GM19193 (cell line): ENCODE measurements around the gene RIPK1.

Experiments
- POLR2A ChIP-seq: IDR thresholded peaks from 4 replicates; pipeline ENCODE4 v1.6.1; 2011; ENCODE audit not compliant: insufficient read depth, insufficient read length; ENCODE audit errors: extremely low read depth

The RIPK1 gene

DNA sequence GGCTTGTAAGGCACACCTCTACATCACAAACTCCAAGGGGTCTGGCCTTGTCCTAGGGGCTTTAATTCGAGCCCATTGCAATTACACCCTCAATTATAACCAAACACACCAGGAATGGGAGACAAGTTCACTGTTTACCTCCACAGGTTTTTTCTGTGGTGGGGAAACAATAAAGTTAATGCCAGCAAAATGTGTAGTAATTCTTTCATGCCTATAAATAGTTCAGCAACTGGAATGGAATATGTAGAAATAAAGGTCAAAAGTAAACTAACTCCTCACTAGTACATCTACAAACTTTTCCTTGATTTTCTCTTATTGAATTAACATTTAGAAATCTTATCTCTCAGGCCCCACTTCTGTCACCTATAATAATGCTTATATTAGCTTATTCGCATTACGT is 27.1 kb upstream of the RIPK1 start:
- TF ChIP-seq POLR2A: no peak

DNA sequence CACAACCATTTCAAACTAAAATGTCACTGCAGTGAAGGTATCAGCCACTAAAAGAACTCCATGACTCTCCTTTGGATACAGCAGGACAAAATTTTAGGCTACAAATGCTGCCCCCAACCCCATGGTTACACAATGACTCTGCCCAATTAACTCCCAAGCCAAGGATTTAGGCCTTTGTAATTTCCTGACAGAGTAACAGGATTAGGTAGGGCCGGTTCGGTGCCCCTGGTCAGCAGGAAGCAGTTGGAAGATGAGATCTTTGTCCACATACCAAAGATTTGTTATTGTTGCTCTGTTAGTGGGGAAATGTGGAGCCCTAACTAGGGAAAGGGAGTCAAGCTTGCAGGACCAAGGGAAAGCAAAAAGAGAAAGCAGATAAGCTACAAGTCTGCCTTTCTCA is 26.7 kb upstream of the RIPK1 start:
- TF ChIP-seq POLR2A: no peak

DNA sequence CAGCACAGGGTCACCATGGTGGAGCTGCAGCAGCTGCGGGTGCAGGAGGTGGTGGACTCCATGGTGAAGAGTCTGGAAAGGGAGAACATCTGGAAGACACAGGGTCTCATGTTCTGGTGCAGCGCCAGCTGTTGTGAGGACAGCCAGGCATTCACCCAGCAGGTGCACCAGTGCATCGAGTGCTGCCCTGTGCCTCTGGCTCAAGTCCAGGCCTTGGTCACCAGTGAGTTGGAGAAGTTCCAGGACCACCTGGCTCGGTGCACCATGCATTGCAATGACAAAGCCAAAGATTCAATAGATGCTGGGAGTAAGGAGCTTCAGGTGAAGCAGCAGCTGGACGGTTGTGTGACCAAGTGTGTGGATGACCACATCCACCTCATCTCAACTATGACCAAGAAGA is 22.9 kb upstream of the RIPK1 start:
- no peak for TF ChIP-seq POLR2A

DNA sequence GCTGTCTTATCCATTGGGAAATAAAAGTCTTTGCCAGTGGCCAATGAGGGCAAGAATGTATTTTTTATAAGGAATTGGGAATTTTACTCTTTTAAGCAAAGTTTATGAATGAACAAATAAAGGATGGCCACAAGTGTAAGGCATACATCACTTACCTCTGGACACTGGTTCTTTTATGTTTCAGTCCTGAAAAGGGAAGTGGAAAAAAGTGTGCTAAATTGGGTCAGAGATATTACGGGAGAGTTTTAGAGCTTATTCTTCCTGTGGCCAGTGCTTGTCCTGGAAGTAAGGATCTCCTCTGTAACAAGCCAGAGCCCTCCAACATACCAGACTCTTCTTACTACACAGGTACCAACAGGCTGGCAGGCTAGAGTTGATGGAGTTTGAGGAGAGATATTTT is 22.5 kb upstream of the RIPK1 start:
- no peak for TF ChIP-seq POLR2A

DNA sequence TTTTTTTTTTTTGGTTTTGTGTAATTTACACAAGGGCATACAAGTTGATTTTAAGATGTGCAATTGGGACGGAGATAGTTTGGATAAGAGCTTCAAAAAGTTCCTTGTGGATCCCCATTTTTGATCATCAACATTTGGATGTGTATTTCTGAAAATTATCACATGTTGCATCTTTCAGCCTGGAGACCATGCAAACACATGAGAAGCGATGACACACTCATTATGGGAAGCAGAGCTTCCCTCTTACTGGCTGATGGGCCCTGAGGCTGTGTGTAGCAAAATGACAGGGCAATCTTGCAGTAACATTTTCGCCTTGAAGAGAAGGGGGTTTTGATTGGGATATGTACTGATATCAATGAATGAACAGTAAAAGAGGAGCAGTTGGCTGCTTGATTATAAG is 22.0 kb upstream of the RIPK1 start:
- no peak for TF ChIP-seq POLR2A

DNA sequence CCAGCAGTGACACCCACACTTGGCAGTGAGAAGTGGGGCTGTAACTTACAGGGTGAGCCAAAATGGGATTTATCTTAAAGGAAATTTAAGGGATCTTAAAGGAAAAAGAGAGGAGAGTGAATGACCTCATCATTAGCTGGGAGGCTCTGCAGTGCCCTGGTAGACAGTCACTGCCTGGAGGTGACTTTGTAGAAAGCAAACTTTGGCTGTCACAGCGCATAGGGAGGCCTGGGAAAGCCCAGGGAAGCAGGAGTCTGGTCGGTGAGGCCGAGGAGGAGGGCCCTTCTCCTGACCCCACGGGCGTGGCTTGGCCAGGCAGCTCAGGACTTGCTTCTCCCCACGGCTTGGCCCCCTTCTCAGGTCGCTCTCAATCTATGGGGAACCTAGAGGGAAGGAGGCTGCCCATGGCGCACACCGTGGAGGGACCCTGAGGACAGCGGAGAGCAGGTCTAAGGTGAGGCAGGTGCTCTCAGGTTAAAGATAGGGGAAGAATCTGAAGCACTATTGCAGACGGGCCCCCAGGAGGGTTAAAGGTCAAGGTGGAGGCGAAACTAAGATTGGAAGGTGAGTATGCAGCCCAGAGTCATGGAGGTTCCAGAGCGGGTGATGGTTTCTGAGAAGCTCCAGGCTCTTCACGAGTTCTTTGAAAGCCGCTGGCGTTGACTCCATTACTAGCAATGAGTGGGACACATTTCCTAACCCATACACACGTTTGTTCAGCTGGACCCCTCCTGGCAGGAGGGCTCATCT is 15.6 kb upstream of the RIPK1 start:
- no peak for TF ChIP-seq POLR2A

DNA sequence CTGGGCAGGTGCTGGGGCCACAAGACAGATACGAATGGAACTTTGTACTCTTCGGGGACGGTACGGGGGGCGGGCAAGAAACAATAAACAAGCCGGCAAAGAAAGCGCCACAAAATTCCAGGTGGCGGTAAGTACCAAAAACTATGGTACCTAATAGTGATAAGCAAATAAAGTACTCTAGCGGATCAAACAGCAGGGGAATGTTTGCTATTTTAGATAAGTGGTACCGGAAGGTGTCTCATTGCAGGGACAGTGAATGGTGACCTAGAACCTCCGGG is 15.1 kb upstream of the RIPK1 start:
- TF ChIP-seq POLR2A: no peak

DNA sequence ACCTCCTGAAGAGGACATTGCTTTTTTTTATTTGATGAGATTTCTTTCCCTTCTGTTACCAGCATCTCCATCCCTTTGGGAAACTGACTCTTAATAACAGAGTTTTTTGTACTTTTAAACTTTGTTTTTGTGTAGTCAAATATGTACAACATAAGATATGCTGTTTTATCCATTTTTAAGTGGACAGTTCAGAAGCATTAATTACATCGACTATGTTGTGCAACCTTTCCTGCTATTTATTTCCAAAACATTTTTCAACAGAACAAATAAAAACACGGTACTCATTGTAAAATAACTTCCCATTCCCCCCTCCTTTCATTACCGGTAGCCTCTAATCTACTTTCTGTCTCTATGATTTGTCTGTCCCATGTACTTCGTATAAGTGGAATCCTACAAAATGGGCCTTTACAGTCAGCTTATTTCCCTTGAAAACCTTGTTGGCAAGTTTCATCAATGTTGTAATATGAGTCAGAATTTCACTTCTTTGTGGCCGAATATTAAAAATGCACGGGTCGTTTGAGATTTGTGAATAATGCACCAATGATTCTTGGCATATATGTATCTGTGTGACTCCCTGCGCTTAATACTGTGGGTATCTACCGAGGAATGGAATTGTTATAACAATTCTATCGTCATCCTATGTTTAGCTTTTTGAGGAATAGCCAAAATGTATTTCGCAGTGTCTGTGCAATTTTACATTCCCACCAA is 11.1 kb upstream of the RIPK1 start:
- no peak for TF ChIP-seq POLR2A

DNA sequence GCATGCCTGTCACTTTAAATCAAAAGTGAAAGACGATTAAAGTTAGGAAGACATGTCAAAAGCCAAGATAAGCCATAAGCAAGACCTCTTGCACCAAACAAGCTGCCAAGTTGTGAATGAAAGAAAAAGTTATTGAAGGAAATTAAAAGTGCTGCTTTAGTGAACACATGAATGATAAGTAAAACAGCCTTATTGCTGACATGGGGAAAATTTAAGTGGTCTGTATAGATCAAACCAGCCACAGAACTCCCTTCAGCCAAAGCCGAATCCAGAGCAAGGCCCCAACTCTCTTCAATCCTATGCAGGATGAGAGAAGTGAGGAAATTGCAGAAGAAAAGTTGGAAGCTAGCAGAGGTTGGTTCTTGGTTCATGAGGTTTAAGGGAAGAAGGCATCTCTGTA is 9.3 kb upstream of the RIPK1 start:
- TF ChIP-seq POLR2A: no peak

DNA sequence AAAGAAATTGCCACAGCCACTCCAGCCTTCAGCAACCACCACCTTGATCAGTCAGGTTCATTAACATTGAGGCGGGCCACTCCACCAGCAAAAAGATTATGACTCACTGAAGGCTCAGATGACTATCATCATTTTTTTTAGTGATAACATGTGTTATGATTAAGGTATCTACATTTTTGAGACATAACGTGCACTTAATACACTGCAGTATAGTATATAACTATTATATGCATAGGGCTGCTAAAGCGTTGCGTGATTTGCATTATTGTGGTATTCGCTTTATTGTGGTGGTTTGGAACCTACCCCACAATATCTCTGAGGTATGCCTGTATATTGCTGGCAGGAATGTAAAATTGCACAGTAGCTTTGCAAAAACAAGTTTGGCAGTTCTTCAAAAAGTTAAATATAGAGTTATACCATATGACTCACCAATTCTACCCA is 6.8 kb upstream of the RIPK1 start:
- no peak for TF ChIP-seq POLR2A

DNA sequence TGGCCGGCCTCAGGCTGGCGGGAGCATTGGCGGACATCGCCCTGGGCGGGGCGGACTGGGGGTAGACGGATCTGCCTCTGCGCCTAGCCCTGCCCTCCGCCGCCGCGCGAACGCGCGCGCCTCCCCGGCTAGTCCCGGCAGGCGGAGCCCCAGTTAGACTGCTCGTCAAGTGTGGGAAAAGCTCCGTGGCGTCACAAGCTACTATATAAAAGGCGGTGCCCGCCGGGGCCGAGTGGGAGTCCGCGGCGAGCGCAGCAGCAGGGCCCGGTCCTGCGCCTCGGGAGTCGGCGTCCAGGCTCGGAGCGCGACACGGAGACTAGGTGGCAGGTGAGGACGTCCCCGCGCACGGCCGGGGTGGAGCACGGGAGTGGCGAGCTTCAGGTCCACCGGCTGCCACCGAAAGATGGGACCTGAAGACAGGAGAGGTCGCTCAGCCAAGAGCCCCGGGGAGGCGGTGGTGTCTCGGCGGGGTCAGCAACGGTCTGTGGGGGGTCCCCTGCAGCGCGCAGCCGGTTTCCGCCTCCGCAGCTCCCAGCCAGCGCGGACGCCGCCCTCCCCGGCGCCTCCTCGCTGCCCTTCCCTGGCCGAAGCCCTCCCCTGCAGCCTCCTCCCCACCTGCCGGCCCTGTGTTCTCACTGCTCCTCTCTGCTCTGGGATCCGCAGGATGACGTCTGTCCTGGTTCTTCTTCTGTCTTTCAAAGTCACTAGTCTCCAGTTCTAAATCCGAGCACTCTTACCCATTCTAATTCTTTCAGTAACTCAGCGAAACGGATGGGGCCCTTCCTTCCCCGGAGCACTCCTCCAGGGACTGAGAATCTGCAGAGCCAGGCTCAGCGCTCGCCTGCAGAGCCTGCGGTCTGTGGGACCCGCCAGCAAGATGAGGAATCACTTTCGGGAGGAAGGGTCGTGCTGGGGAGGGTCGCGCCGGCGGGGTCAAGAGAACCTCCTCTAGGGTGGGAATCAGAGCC is 4.3 kb upstream of the RIPK1 start:
- TF ChIP-seq POLR2A: peak; percentile 90

DNA sequence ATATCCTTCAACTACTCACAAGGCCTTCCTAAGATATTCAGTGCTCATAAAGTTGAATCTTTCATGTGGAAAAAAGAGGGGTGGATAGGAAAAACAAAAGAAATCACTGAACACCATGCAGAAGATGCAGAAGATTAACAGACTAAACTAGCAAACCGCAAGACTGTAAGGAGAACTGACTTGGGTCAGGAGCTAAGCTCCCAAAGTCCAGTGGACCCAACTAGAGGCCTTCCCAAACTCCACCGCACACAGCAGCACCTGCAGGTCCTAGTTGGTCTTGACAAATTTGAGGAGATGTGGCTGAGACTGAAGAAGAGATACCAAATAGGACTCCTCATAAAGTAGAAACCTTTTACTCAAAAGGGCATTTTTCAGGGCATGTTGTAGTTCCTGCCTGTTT is 3.3 kb downstream of the RIPK1 start:
- TF ChIP-seq POLR2A: no peak

DNA sequence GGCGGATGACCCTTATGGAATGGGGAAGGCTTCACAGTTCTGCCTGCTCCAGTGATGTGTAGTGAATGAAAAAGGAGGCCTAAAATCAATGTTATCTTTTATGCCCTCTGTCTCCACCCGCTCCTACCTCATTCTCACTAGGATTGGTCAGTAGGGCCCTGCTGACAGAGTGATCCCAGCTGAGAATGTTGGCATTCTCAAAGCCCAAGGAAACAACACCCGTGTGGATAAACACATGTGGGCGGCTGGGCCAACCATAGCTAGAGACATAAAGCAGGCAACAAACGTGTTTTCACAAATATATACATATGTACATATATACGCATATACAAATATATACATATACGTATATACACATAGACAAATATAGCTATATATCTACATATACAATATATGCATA is 4.5 kb downstream of the RIPK1 start:
- no peak for TF ChIP-seq POLR2A

DNA sequence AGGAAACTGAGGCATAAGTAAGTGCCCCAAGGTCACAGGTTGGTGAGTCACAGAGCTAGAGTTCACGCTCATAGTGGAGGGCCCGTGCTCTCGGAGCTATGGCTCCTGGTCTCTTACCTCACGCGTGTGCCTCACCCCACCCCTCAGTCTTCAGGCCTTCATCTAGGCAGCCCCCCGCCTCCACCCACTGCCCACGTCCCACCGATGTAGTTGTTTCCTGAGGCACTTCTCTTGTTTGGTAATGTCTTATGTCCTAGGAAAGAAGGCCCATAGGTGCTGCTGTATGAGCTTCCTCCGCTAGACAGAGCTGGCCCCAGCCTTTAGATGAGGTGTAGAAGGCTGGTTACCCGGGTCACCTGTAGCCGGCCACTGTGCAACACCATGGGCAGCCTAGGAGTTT is 5.1 kb downstream of the RIPK1 start:
- no peak for TF ChIP-seq POLR2A

DNA sequence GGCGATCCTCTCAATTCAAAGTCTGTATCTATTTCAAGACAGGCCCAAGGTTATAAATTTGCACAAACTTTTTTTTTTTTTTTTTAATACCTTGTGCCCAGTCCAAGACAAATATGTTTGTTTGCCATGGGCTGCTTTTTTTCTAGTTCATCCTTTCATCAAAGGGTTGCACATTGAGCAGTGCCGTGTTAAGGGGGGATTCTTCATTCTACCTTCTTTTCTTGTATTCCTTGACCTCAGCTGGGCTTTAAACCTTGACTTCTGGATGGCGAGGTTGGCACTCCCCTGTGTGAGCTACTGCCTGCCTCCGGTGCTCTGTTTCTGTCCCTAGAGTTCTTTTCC is 7.4 kb downstream of the RIPK1 start:
- TF ChIP-seq POLR2A: no peak

DNA sequence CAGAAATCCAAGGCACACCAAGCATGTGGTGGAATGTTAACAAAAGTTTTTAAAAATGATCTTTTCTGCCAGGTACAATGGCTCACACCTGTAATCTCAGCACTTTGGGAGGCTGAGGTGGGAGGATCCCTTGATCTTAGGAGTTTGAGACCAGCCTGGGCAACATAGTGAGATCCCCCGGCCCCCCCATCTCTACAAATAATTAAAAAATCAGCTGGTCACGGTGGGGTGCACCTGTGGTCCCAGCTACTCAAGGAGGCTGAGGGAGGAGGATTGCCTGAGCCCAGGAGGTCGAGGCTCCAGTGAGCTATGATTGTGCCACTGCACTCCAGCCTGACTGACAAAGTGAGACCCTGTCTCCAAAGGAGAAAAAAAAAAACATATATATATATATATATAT is 8.0 kb downstream of the RIPK1 start:
- TF ChIP-seq POLR2A: no peak
